Fibroblast of lung (primary cell): Measurements from ENCODE around the gene VWA8. TPM values are rescaled to one million over a fixed set of nuclear protein-coding genes. Genes with fewer than 3 reads are reported as not detected.

Experiments
- DNase-seq, 2 donors: peaks; one replicate each; pipeline versions ENCODE4 v3.0.0 to v3.0.0-alpha.2; 2010; ENCODE audit warnings: low read depth in 2 of 2
- H2AFZ ChIP-seq: 2 replicates; pipeline ENCODE4 v1.5.1; 2012; ENCODE audit warnings: low read length, control low read depth, inconsistent platforms
- H3K27ac ChIP-seq: 2 replicates; pipeline ENCODE4 v1.5.1; 2011; ENCODE audit warnings: low read length, control low read depth; ENCODE audit not compliant: insufficient read depth
- H3K27me3 ChIP-seq: 2 replicates; pipeline ENCODE4 v1.5.1; 2011; ENCODE audit warnings: mild to moderate bottlenecking, low read length; ENCODE audit not compliant: control insufficient read depth, insufficient read depth
- H3K36me3 ChIP-seq: 2 replicates; pipeline ENCODE4 v1.5.1; 2011; ENCODE audit warnings: low read length; ENCODE audit not compliant: control insufficient read depth, insufficient read depth
- H3K4me1 ChIP-seq: 2 replicates; pipeline ENCODE4 v1.5.1; 2011; ENCODE audit warnings: low read length; ENCODE audit not compliant: control insufficient read depth, insufficient read depth; ENCODE audit errors: extremely low read depth
- H3K4me2 ChIP-seq: 2 replicates; pipeline ENCODE4 v1.5.1; 2011; ENCODE audit warnings: low read length, control low read depth; ENCODE audit not compliant: insufficient read depth; ENCODE audit errors: extremely low read depth
- H3K4me3 ChIP-seq, 4 experiments: fragments of 200-600 bp in 1 of 4; sonication (generic) in 1 of 4; replicated peaks in 1 of 4; 2 replicates each; pipeline ENCODE4 v1.5.1; 2011 to 2016; ENCODE audit warnings: low read length in 4 of 4, low read depth in 3 of 4, mild to moderate bottlenecking in 3 of 4, control low read depth in 2 of 4, inconsistent platforms in 1 of 4, mixed read lengths in 1 of 4; ENCODE audit not compliant: insufficient read depth in 1 of 4; ENCODE audit errors: control extremely low read depth in 1 of 4
- H3K79me2 ChIP-seq: 2 replicates; pipeline ENCODE4 v1.5.1; 2012; ENCODE audit warnings: mild to moderate bottlenecking, low read length, inconsistent platforms; ENCODE audit not compliant: control insufficient read depth, insufficient read depth
- H3K9ac ChIP-seq: 2 replicates; pipeline ENCODE4 v1.5.1; 2011; ENCODE audit warnings: mild to moderate bottlenecking, low read length, control low read depth; ENCODE audit not compliant: insufficient read depth
- H3K9me3 ChIP-seq: 2 replicates; pipeline ENCODE4 v1.5.1; 2012; ENCODE audit warnings: low read depth, low read length; ENCODE audit not compliant: control insufficient read depth, insufficient read depth
- H4K20me1 ChIP-seq: 2 replicates; pipeline ENCODE4 v1.5.1; 2011; ENCODE audit warnings: low read length; ENCODE audit not compliant: control insufficient read depth, insufficient read depth; ENCODE audit errors: extremely low read depth
- CTCF ChIP-seq, 2 donors: IDR thresholded peaks in 1 of 2; conservative IDR thresholded peaks in 1 of 2; 1 replicate in 1 of 2; 2 replicates in 1 of 2; pipeline ENCODE4 v1.5.1; 2011 to 2012; ENCODE audit warnings: low read length in 2 of 2, control low read depth in 1 of 2, inconsistent platforms in 1 of 2, low read depth in 1 of 2, mild to moderate bottlenecking in 1 of 2
- EZH2 ChIP-seq: IDR thresholded peaks from 2 replicates; pipeline ENCODE4 v1.5.1; 2012; ENCODE audit warnings: low read length, control low read depth, mild to moderate bottlenecking; ENCODE audit errors: missing control alignments
- polyA plus RNA-seq, 2 donors: library from polyadenylated mRNA; depleted of rRNA in 1 of 2; stranded (reverse) in 1 of 2; unstranded in 1 of 2; fragments of >200 nt; gene quantifications; 2 replicates each; pipeline ENCODE4 v1.2.1, GENCODE V29; 2011 to 2012; ENCODE audit warnings: missing spikeins in 1 of 2
- total RNA-seq: library from RNA; depleted of rRNA; stranded (reverse); fragments of >200 nt; gene quantifications from 2 replicates; pipeline ENCODE4 v1.2.1, GENCODE V29; 2014

The VWA8 gene
- total and polyA plus RNA-seq, 2 donors (not counting 1 experiment from before 2014, with no cell fraction given): 12.6 to 29.9 TPM

- Histone ChIP-seq H3K4me1 (no peaks in the 10 kb centered on the region), H4K20me1 (no peaks in the 10 kb centered on the region), H3K9ac (no peak overlapping the region), H3K4me3 (no peak overlapping the region), H3K4me2 (no peak overlapping the region), H2AFZ (no peak overlapping the region), H3K9me3 (no peaks in the 10 kb centered on the region), H3K27ac (no peak overlapping the region), H3K27me3 (no peaks in the 10 kb centered on the region), H3K79me2 (no peaks in the 10 kb centered on the region), H3K36me3 (no peaks in the 10 kb centered on the region)
- no peak for DNase-seq
- TF ChIP-seq CTCF (conservative IDR thresholded peaks at IDR 0.05 in 1 of 2, IDR thresholded peaks at IDR 0.05 in 1 of 2; ENCODE audit: low read depth in 1 of 2, low read length in 2 of 2) (no peak), EZH2 (no peak)
Observed at GRCh38 chr13:41756198-41756880, 204.6 kb downstream of the VWA8 start.

GRCh38 chr13:41751734-41752445 is 209.0 kb downstream of the VWA8 start:
- no peaks in the 10 kb centered on the region for H3K4me1 ChIP-seq
- H2AFZ ChIP-seq: no peak overlapping the region
- TF ChIP-seq CTCF (conservative IDR thresholded peaks at IDR 0.05 in 1 of 2, IDR thresholded peaks at IDR 0.05 in 1 of 2; ENCODE audit: low read depth in 1 of 2, low read length in 2 of 2): no peak
- no peak for TF ChIP-seq EZH2
- no peaks in the 10 kb centered on the region for H3K27me3 ChIP-seq
- DNase-seq: no peak
- no peaks in the 10 kb centered on the region for H3K9me3 ChIP-seq
- H3K4me2 ChIP-seq: no peak overlapping the region
- H3K4me3 ChIP-seq: no peak overlapping the region
- no peak overlapping the region for H3K27ac ChIP-seq
- no peak overlapping the region for H3K9ac ChIP-seq
- no peaks in the 10 kb centered on the region for H4K20me1 ChIP-seq
- H3K36me3 ChIP-seq: no peaks in the 10 kb centered on the region
- no peaks in the 10 kb centered on the region for H3K79me2 ChIP-seq

GRCh38 chr13:41751277-41751676 is 209.6 kb downstream of the VWA8 start:
- Histone ChIP-seq H3K9ac (no peak overlapping the region), H3K27me3 (no peaks in the 10 kb centered on the region), H3K4me1 (no peaks in the 10 kb centered on the region), H3K36me3 (no peaks in the 10 kb centered on the region), H2AFZ (no peak overlapping the region), H3K9me3 (no peaks in the 10 kb centered on the region), H3K27ac (no peak overlapping the region), H3K79me2 (no peaks in the 10 kb centered on the region), H4K20me1 (no peaks in the 10 kb centered on the region), H3K4me2 (no peak overlapping the region), H3K4me3 (no peak overlapping the region)
- no peak for TF ChIP-seq CTCF (conservative IDR thresholded peaks at IDR 0.05 in 1 of 2, IDR thresholded peaks at IDR 0.05 in 1 of 2; ENCODE audit: low read depth in 1 of 2, low read length in 2 of 2)
- no peak for TF ChIP-seq EZH2
- DNase-seq: peak; percentile 59 to 74
